ENCODE measurements around the gene CSMD2. TPM values are rescaled to one million over a fixed set of nuclear protein-coding genes. Genes with fewer than 3 reads are reported as not detected.

CSMD2 gene
- total RNA-seq, 2 experiments from 2014 or later = not detected

GRCh38 chr1:34175744-34176143 lies 10.7 kb upstream of the CSMD2 start:
- no peak overlapping the region for H3K27ac Mint-ChIP-seq
- peaks cover 44% of the 10 kb centered on the region for H3K27me3 Mint-ChIP-seq
- no peaks in the 10 kb centered on the region for H3K9me3 Mint-ChIP-seq
- H3K4me1 Mint-ChIP-seq (ENCODE audit: low read depth) = no peaks in the 10 kb centered on the region
- H3K36me3 Mint-ChIP-seq = peaks cover 2% of the 10 kb centered on the region
- ChIA-PET CTCF (no interaction called here), POLR2A (no interaction called here)
- DNase-seq = no peak
- intact Hi-C loops (cut with micrococcal nuclease) = no loop called here
- no peak overlapping the region for H3K4me3 Mint-ChIP-seq

- intact Hi-C loops (cut with micrococcal nuclease) = no loop called here
- Mint-ChIP-seq H3K27me3 (peaks cover 52% of the 10 kb centered on the region), H3K36me3 (no peaks in the 10 kb centered on the region), H3K9me3 (no peaks in the 10 kb centered on the region), H3K4me3 (no peak overlapping the region), H3K27ac (no peak overlapping the region), H3K4me1 (ENCODE audit: low read depth) (peaks cover 6% of the 10 kb centered on the region)
- ChIA-PET POLR2A (no interaction called here), CTCF (no interaction called here)
- DNase-seq = no peak
Measured at GRCh38 chr1:34167389-34167788, 2.4 kb upstream of the CSMD2 start.

GRCh38 chr1:34166625-34167361 lies 1.8 kb upstream of the CSMD2 start:
- DNase-seq = no peak
- ChIA-PET CTCF (no interaction called here), POLR2A (no interaction called here)
- Mint-ChIP-seq H3K36me3 (no peaks in the 10 kb centered on the region), H3K27ac (no peak overlapping the region), H3K9me3 (no peaks in the 10 kb centered on the region), H3K4me3 (no peak overlapping the region), H3K27me3 (peaks cover 52% of the 10 kb centered on the region), H3K4me1 (ENCODE audit: low read depth) (peaks cover 6% of the 10 kb centered on the region)
- intact Hi-C loops (cut with micrococcal nuclease) = no loop called here

GRCh38 chr1:34166191-34166624 lies 1.2 kb upstream of the CSMD2 start:
- no peaks in the 10 kb centered on the region for H3K36me3 Mint-ChIP-seq
- CTCF ChIA-PET = no interaction called here
- peaks cover 6% of the 10 kb centered on the region for H3K4me1 Mint-ChIP-seq (ENCODE audit: low read depth)
- DNase-seq = no peak
- H3K9me3 Mint-ChIP-seq = no peaks in the 10 kb centered on the region
- POLR2A ChIA-PET = no interaction called here
- H3K27ac Mint-ChIP-seq = no peak overlapping the region
- H3K4me3 Mint-ChIP-seq = no peak overlapping the region
- H3K27me3 Mint-ChIP-seq = peaks cover 53% of the 10 kb centered on the region
- intact Hi-C loops (cut with micrococcal nuclease) = no loop called here

- no peak overlapping the region for H3K4me3 Mint-ChIP-seq
- POLR2A ChIA-PET = no interaction called here
- CTCF ChIA-PET = no interaction called here
- H3K27me3 Mint-ChIP-seq = peaks cover 53% of the 10 kb centered on the region
- H3K9me3 Mint-ChIP-seq = no peaks in the 10 kb centered on the region
- no peak for DNase-seq
- intact Hi-C loops (cut with micrococcal nuclease) = no loop called here
- H3K36me3 Mint-ChIP-seq = no peaks in the 10 kb centered on the region
- H3K4me1 Mint-ChIP-seq (ENCODE audit: low read depth) = peaks cover 6% of the 10 kb centered on the region
- H3K27ac Mint-ChIP-seq = no peak overlapping the region
Measured at GRCh38 chr1:34165422-34165921, 442 bp upstream of the CSMD2 start.

- H3K4me3 Mint-ChIP-seq = no peak overlapping the region
- CTCF ChIA-PET = interaction anchor here (1.0 to 1.3 kb wide), 2 partner anchors 18 to 530 kb away, joined by 5 to 6 read pairs; no protein-coding TSS in a partner anchor
- no peak overlapping the region for H3K27ac Mint-ChIP-seq
- peak; percentile 13 for DNase-seq
- intact Hi-C loops (cut with micrococcal nuclease) = loop anchor here (5.0 kb wide), 1 partner anchor 532 kb away; no protein-coding TSS in a partner anchor
- POLR2A ChIA-PET = no interaction called here
- H3K9me3 Mint-ChIP-seq = no peaks in the 10 kb centered on the region
- H3K27me3 Mint-ChIP-seq = peaks cover 53% of the 10 kb centered on the region
- no peaks in the 10 kb centered on the region for H3K36me3 Mint-ChIP-seq
- peaks cover 6% of the 10 kb centered on the region for H3K4me1 Mint-ChIP-seq (ENCODE audit: low read depth)
Measured at GRCh38 chr1:34163792-34164731, 968 bp downstream of the CSMD2 start.

GRCh38 chr1:34162852-34163766 lies 1.9 kb downstream of the CSMD2 start:
- peak overlapping the region; percentile 20 for H3K4me3 Mint-ChIP-seq
- peaks cover 6% of the 10 kb centered on the region for H3K4me1 Mint-ChIP-seq (ENCODE audit: low read depth)
- peak; percentile 56 for DNase-seq
- CTCF ChIA-PET = interaction anchor here (0.7 to 1.3 kb wide), 4 partner anchors 17 to 580 kb away, joined by 3 to 6 read pairs (median 4); no protein-coding TSS in a partner anchor
- intact Hi-C loops (cut with micrococcal nuclease) = loop anchor here (5.0 kb wide), 1 partner anchor 531 kb away; no protein-coding TSS in a partner anchor
- POLR2A ChIA-PET = no interaction called here
- peaks cover 51% of the 10 kb centered on the region for H3K27me3 Mint-ChIP-seq
- H3K9me3 Mint-ChIP-seq = no peaks in the 10 kb centered on the region
- no peak overlapping the region for H3K27ac Mint-ChIP-seq
- H3K36me3 Mint-ChIP-seq = no peaks in the 10 kb centered on the region

- Mint-ChIP-seq H3K36me3 (no peaks in the 10 kb centered on the region), H3K4me3 (no peak overlapping the region), H3K4me1 (ENCODE audit: low read depth) (no peaks in the 10 kb centered on the region), H3K27ac (no peak overlapping the region), H3K27me3 (peaks cover 24% of the 10 kb centered on the region), H3K9me3 (no peaks in the 10 kb centered on the region)
- intact Hi-C loops (cut with micrococcal nuclease) = no loop called here
- no peak for DNase-seq
- ChIA-PET POLR2A (no interaction called here), CTCF (no interaction called here)
Measured at GRCh38 chr1:34156739-34157138, 8.3 kb downstream of the CSMD2 start.

GRCh38 chr1:34155860-34156259 lies 9.2 kb downstream of the CSMD2 start:
- intact Hi-C loops (cut with micrococcal nuclease) = no loop called here
- no peak overlapping the region for H3K27ac Mint-ChIP-seq
- no peaks in the 10 kb centered on the region for H3K9me3 Mint-ChIP-seq
- POLR2A ChIA-PET = no interaction called here
- no peaks in the 10 kb centered on the region for H3K36me3 Mint-ChIP-seq
- no peaks in the 10 kb centered on the region for H3K4me1 Mint-ChIP-seq (ENCODE audit: low read depth)
- H3K4me3 Mint-ChIP-seq = no peak overlapping the region
- no peak for DNase-seq
- CTCF ChIA-PET = no interaction called here
- peaks cover 15% of the 10 kb centered on the region for H3K27me3 Mint-ChIP-seq

GRCh38 chr1:34153246-34153645 lies 11.8 kb downstream of the CSMD2 start:
- Mint-ChIP-seq H3K4me1 (ENCODE audit: low read depth) (no peaks in the 10 kb centered on the region), H3K27me3 (peaks cover 10% of the 10 kb centered on the region), H3K4me3 (no peak overlapping the region), H3K36me3 (no peaks in the 10 kb centered on the region), H3K9me3 (no peaks in the 10 kb centered on the region), H3K27ac (no peak overlapping the region)
- DNase-seq = no peak
- intact Hi-C loops (cut with micrococcal nuclease) = no loop called here
- ChIA-PET CTCF (no interaction called here), POLR2A (no interaction called here)

GRCh38 chr1:34149501-34149900 lies 15.5 kb downstream of the CSMD2 start:
- Mint-ChIP-seq H3K4me3 (no peak overlapping the region), H3K9me3 (no peaks in the 10 kb centered on the region), H3K36me3 (no peaks in the 10 kb centered on the region), H3K4me1 (ENCODE audit: low read depth) (no peaks in the 10 kb centered on the region), H3K27me3 (peaks cover 9% of the 10 kb centered on the region), H3K27ac (no peak overlapping the region)
- DNase-seq = no peak
- ChIA-PET CTCF (no interaction called here), POLR2A (no interaction called here)
- intact Hi-C loops (cut with micrococcal nuclease) = no loop called here

- POLR2A ChIA-PET = no interaction called here
- CTCF ChIA-PET = no interaction called here
- Mint-ChIP-seq H3K27me3 (peaks cover 4% of the 10 kb centered on the region), H3K4me3 (no peak overlapping the region), H3K27ac (no peak overlapping the region), H3K4me1 (ENCODE audit: low read depth) (no peaks in the 10 kb centered on the region), H3K9me3 (no peaks in the 10 kb centered on the region), H3K36me3 (no peaks in the 10 kb centered on the region)
- intact Hi-C loops (cut with micrococcal nuclease) = no loop called here
- DNase-seq = no peak
Measured at GRCh38 chr1:34147301-34147700, 17.7 kb downstream of the CSMD2 start.

Data from activated CD4-positive, alpha-beta memory T cell treated with anti-CD3 and anti-CD28 coated beads for 36 hours (primary cell).